KMS-11 (cell line): ENCODE measurements around the gene ENDOU.

Experiments used
- H2AFZ ChIP-seq: fragments of 200-600 bp; sonication (generic); 2 replicates; pipeline ENCODE4 v1.6.1; 2016; ENCODE audit warnings: antibody characterized with exemption, mixed run types, low read depth
- H3K27ac ChIP-seq: fragments of 200-600 bp; sonication (generic); 2 replicates; pipeline ENCODE4 v1.6.1; 2016; ENCODE audit warnings: mild to moderate bottlenecking, mixed run types
- H3K27me3 ChIP-seq: fragments of 200-600 bp; sonication (generic); 2 replicates; pipeline ENCODE4 v1.6.1; 2017; ENCODE audit warnings: mild to moderate bottlenecking, low read depth, mixed run types, moderate library complexity; ENCODE audit not compliant: insufficient read depth
- H3K36me3 ChIP-seq: fragments of 200-600 bp; sonication (generic); 2 replicates; pipeline ENCODE4 v1.6.1; 2017; ENCODE audit warnings: mild to moderate bottlenecking, mixed run types; ENCODE audit not compliant: insufficient read depth
- H3K4me1 ChIP-seq: fragments of 200-600 bp; sonication (generic); 2 replicates; pipeline ENCODE4 v1.6.1; 2016; ENCODE audit warnings: mild to moderate bottlenecking, low read depth, mixed run types; ENCODE audit not compliant: poor library complexity, severe bottlenecking
- H3K4me2 ChIP-seq: fragments of 200-600 bp; sonication (generic); 2 replicates; pipeline ENCODE4 v1.7.0; 2016; ENCODE audit warnings: mild to moderate bottlenecking, mixed run types
- H3K4me3 ChIP-seq: fragments of 200-600 bp; sonication (generic); IDR thresholded peaks from 2 replicates; pipeline ENCODE4 v1.6.1; 2017; ENCODE audit warnings: low read depth, low read length, mixed read lengths; ENCODE audit not compliant: insufficient read depth
- H3K79me2 ChIP-seq: fragments of 200-600 bp; sonication (generic); 2 replicates; pipeline ENCODE4 v1.6.1; 2016; ENCODE audit warnings: low read depth, mixed run types; ENCODE audit not compliant: insufficient read depth
- H3K9ac ChIP-seq: fragments of 200-600 bp; sonication (generic); 2 replicates; pipeline ENCODE4 v1.6.1; 2016; ENCODE audit warnings: mild to moderate bottlenecking, mixed run types
- H4K20me1 ChIP-seq: fragments of 200-600 bp; sonication (generic); 2 replicates; pipeline ENCODE4 v1.6.1; 2016; ENCODE audit warnings: mild to moderate bottlenecking, mixed run types; ENCODE audit not compliant: insufficient read depth
- CTCF ChIP-seq: fragments of 200-600 bp; sonication (generic); conservative IDR thresholded peaks from 2 replicates; pipeline ENCODE4 v1.6.1; 2017; ENCODE audit warnings: low read depth, mild to moderate bottlenecking, antibody characterized with exemption, low read length, moderate library complexity, mixed read lengths

The ENDOU gene

GRCh38 chr12:47739979-47740378 is 14.7 kb upstream of the ENDOU start:
- Histone ChIP-seq H3K4me3 (no peak overlapping the region), H3K36me3 (no peaks in the 10 kb centered on the region), H3K27me3 (no peaks in the 10 kb centered on the region), H3K4me2 (peak overlapping the region; percentile 100), H4K20me1 (no peaks in the 10 kb centered on the region), H3K9ac (peak overlapping the region; percentile 54; the same call in 1 of the 2 replicates), H2AFZ (peak overlapping the region; percentile 64; the same call in 1 of the 2 replicates), H3K4me1 (peaks cover 53% of the 10 kb centered on the region), H3K79me2 (no peaks in the 10 kb centered on the region), H3K27ac (peak overlapping the region; percentile 74)
- no peak for TF ChIP-seq CTCF

DNA sequence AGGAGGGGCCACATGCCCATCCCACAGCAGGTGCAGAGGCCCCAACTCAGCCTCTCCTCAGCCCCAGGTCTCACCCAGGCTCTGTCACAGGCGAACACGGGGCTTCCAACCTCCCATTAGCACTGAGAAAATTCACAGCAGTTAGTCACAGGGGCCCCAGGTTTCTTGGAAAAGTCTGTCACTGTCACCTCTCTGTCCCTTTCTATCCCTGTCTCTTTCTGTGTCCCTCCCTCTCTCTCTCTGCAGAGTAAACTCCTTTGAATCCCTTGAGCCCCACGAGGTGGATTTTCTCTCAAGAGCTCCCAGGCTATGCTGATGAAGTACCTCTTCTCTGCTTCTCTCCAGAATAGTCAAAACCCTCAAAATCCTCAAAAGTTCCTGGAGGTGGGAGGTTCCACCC is 14.0 kb upstream of the ENDOU start:
- Histone ChIP-seq H2AFZ (no peak overlapping the region; the same call in 1 of the 2 replicates), H4K20me1 (no peaks in the 10 kb centered on the region), H3K4me2 (peak overlapping the region; percentile 100), H3K4me1 (peaks cover 51% of the 10 kb centered on the region), H3K4me3 (no peak overlapping the region), H3K9ac (peak overlapping the region; percentile 7; the same call in 1 of the 2 replicates), H3K27me3 (no peaks in the 10 kb centered on the region), H3K36me3 (no peaks in the 10 kb centered on the region), H3K27ac (peak overlapping the region; percentile 74; the same call in 1 of the 2 replicates), H3K79me2 (no peaks in the 10 kb centered on the region)
- no peak for TF ChIP-seq CTCF

DNA sequence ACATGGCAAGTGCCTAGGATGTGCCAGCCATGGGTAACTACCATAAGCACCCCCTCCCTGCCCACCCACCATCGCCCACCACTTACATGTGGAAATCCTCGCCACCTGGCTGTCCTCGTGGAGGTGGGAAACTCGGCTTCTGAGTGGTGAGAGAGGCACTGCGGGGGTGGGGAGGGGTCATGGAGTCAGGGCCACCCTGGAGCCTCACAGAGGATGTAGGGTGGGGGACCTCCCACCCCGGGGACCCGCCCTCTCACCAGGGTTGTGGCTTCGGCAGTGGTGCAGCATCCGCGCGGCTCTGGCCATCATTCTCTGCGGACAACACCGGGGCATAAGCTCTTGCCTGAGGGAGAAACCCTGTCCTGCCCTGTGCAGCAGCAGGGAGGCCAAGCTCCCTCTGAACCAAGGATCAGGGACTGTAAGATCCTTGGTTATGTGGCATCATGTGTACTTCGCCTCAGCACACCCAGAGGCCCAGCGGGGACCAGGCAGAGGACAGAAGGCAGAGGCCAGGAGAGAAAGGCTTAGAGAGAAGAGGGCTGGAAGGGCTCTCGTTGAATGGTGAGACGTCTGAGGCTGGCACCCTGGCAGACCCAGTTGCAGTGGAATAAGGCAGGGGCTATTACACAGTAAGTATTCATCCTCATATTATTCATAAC is 12.8 kb upstream of the ENDOU start:
- Histone ChIP-seq H3K4me1 (peaks cover 42% of the 10 kb centered on the region), H3K4me3 (no peak overlapping the region), H3K9ac (no peak overlapping the region), H4K20me1 (no peaks in the 10 kb centered on the region), H2AFZ (no peak overlapping the region), H3K27ac (no peak overlapping the region), H3K36me3 (no peaks in the 10 kb centered on the region), H3K79me2 (no peaks in the 10 kb centered on the region), H3K4me2 (no peak overlapping the region), H3K27me3 (no peaks in the 10 kb centered on the region)
- TF ChIP-seq CTCF, result no peak

DNA sequence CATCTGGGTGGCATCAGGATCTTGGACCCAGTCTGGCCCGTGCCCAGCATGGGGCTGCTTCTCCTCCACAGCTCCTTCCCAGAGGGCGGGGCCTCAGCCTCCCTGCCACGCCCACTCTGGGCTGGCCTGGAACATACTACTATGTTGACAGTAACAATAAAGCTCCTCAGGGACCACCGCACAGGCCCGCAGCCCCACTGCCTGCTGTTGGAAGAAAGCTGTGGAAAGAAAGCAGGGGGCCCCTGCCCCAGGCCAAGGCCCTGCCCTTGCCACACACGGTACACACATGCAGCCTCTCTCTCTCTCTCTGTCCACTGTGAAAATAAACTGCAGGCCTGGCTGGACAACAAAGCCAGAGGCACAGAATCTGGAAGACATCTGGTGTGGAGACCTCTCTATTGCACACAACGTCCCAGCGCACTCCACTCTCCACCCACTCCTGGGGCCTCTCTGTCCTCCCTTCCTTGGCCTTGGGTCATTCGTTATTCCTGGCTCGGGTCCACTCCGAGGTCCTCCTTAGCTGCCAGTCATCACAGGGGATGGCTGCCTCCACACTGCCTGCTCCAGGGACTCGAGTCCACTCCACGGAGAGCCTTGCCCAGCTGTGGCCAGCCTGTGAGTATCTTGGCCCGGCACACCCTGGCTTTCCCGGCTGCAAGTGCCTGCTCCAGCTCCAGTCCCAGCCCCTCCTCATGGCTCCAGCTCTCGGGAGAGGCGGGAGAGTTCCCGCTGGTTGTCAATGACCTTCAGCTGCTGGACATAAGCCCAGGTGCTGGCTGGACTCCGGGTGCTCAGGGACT is 11.8 kb upstream of the ENDOU start:
- H3K9ac ChIP-seq, result no peak overlapping the region
- no peaks in the 10 kb centered on the region for H3K36me3 ChIP-seq
- no peaks in the 10 kb centered on the region for H3K27me3 ChIP-seq
- no peak overlapping the region for H2AFZ ChIP-seq
- H4K20me1 ChIP-seq, result no peaks in the 10 kb centered on the region
- no peaks in the 10 kb centered on the region for H3K79me2 ChIP-seq
- no peak overlapping the region for H3K4me3 ChIP-seq
- H3K27ac ChIP-seq, result no peak overlapping the region
- H3K4me1 ChIP-seq, result peaks cover 35% of the 10 kb centered on the region
- H3K4me2 ChIP-seq, result no peak overlapping the region
- TF ChIP-seq CTCF, result no peak
